ENCODE measurements around the gene SLC7A7. TPM values are rescaled to one million over a fixed set of nuclear protein-coding genes. Genes with fewer than 3 reads are reported as not detected.
A peak's percentile ranks its signal among the peaks of the same experiment; 100 is the strongest.

Gene SLC7A7
- polyA plus RNA-seq, 3 donors: 262 to 425 (median 371) TPM

DNA sequence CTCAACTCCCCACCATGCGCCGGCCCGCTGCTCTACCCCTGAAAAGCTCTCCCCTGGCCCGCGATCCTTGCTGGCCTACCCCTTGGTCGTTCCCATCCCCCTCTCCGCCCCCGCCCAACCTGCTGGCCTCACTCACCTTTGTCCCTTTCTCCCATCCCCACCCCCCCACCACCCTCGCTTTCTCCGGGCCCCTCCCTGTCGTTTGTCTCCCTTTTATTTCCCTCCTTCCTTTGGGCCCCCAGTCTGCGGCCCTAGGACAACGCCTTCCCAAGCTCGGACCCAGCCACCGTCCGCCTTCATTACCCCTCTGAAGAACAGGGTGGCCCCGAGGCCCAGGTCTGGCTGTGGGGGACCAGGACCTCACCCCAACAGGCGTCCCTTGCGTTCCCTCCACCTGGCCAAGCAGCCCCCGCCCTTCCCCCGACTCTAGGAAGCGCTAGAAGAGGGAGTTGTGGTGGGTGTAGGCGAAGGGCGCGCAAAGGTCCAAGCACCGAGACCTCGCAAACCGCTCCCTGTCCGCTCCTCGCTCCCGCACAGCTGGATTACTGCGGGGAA is 6.9 kb upstream of the SLC7A7 start:
- peak overlapping the region; percentile 77 to 84 for H3K4me3 Mint-ChIP-seq
- peak overlapping the region; percentile 27 to 75 (median 49) for H3K4me3 ChIP-seq (replicated peaks in 1 of 3; ENCODE audit: low read depth in 2 of 3, low read length in 3 of 3)
- peak overlapping the region; percentile 69 to 94 (median 91) for H3K27ac Mint-ChIP-seq
- H4K20me1 ChIP-seq (ENCODE audit: insufficient read depth, low read length): no peaks in the 10 kb centered on the region
- H3K27me3 Mint-ChIP-seq (ENCODE audit: low read depth in 3 of 3): peaks cover 0 to 9% (median 6%) of the 10 kb centered on the region in 3 donors
- peak overlapping the region; percentile 81 for H3K4me2 ChIP-seq (replicated peaks; ENCODE audit: extremely low read depth, low read length, poor library complexity, severe bottlenecking)
- H3K36me3 ChIP-seq (replicated peaks in 1 of 2; ENCODE audit: control insufficient read depth in 1 of 2, insufficient read depth in 2 of 2, low read length in 2 of 2): no peaks in the 10 kb centered on the region
- H3K79me2 ChIP-seq (ENCODE audit: insufficient read depth, low read length): no peaks in the 10 kb centered on the region
- H3K9ac ChIP-seq (ENCODE audit: insufficient read depth, low read length, poor library complexity, severe bottlenecking): peak overlapping the region; percentile 72
- no peaks in the 10 kb centered on the region for H3K9me3 ChIP-seq (replicated peaks in 1 of 2; ENCODE audit: control insufficient read depth in 1 of 2, insufficient read depth in 1 of 2, low read length in 2 of 2)
- TF ChIP-seq, protein P1, sequence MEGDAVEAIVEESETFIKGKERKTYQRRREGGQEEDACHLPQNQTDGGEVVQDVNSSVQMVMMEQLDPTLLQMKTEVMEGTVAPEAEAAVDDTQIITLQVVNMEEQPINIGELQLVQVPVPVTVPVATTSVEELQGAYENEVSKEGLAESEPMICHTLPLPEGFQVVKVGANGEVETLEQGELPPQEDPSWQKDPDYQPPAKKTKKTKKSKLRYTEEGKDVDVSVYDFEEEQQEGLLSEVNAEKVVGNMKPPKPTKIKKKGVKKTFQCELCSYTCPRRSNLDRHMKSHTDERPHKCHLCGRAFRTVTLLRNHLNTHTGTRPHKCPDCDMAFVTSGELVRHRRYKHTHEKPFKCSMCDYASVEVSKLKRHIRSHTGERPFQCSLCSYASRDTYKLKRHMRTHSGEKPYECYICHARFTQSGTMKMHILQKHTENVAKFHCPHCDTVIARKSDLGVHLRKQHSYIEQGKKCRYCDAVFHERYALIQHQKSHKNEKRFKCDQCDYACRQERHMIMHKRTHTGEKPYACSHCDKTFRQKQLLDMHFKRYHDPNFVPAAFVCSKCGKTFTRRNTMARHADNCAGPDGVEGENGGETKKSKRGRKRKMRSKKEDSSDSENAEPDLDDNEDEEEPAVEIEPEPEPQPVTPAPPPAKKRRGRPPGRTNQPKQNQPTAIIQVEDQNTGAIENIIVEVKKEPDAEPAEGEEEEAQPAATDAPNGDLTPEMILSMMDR (IDR thresholded peaks at IDR 0.05): no peak
- H3K4me1 ChIP-seq (ENCODE audit: control insufficient read depth in 1 of 2, insufficient read depth in 2 of 2, low read length in 2 of 2): peaks cover 59 to 71% of the 10 kb centered on the region in 2 donors
- no peaks in the 10 kb centered on the region for H3K9me3 Mint-ChIP-seq
- no peaks in the 10 kb centered on the region for H3K27me3 ChIP-seq (ENCODE audit: control insufficient read depth in 2 of 2, insufficient read depth in 2 of 2, low read length in 2 of 2)
- peak overlapping the region; percentile 57 for H2AFZ ChIP-seq (ENCODE audit: insufficient read depth, low read depth, low read length, poor library complexity, severe bottlenecking)
- WGBS (ENCODE audit: insufficient coverage): 71% methylated on average over 19 of the region's 32 CpGs
- H3K4me1 Mint-ChIP-seq: peaks cover 57% of the 10 kb centered on the region
- peak overlapping the region; percentile 53 to 79 for H3K27ac ChIP-seq (ENCODE audit: low read depth in 1 of 2, low read length in 2 of 2)
- no peak for DNase-seq
- peaks cover 2 to 3% of the 10 kb centered on the region in 2 donors for H3K36me3 Mint-ChIP-seq
- intact Hi-C loops (cut with micrococcal nuclease): loop anchor here in 1 of 2 donors (2.0 to 5.0 kb wide), 2 partner anchors 31 to 35 kb away; no protein-coding TSS in a partner anchor

DNA sequence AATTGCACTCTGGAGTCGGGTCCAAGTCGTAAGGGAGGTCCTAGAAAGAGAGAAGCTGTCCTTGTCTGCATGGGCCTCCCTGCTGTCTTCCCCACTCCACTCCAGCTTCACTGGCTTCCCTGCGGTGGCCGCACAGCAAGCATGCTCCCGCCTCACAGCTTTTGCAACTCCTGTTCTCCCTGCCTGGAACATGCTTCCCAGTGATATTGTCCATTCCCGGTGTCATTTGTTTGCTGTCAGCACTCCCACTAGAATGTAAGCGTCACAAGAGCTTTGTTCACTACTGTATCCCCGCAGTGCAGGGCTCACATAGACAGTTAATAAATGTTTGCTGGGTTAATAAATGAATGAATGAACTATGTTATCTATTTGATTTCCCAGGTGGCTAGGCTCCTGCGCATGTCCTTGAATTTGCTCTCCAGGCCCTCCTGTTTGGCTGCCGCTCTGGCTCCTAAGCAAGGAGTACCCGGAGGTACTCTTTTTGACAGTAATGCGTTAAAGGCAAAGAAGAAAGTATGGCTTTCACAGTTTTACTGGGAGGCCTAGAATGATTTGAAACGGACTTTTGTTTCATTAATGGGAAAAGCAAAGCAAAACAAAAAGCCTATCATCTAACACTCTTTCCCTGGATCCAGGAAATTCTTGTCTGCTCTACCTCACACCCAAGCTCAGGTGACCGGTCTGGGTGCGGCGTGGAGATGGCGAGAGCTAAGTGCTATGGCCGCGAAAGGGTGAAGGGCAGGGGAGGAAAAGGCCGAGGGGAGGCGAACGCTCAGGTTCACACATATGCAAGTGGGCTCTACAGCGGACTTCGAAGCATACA is 6.2 kb upstream of the SLC7A7 start:
- Mint-ChIP-seq H3K4me3 (no peak overlapping the region), H3K27ac (peak overlapping the region in 4 of 7 donors; percentile 42 to 66 (median 58)), H3K36me3 (peaks cover 2 to 3% of the 10 kb centered on the region in 2 donors), H3K4me1 (peaks cover 61% of the 10 kb centered on the region), H3K9me3 (no peaks in the 10 kb centered on the region), H3K27me3 (ENCODE audit: low read depth in 3 of 3) (peaks cover 0 to 6% (median 6%) of the 10 kb centered on the region in 3 donors)
- H3K9me3 ChIP-seq (replicated peaks in 1 of 2; ENCODE audit: control insufficient read depth in 1 of 2, insufficient read depth in 1 of 2, low read length in 2 of 2): no peaks in the 10 kb centered on the region
- H3K4me2 ChIP-seq (replicated peaks; ENCODE audit: extremely low read depth, low read length, poor library complexity, severe bottlenecking): no peak overlapping the region
- TF ChIP-seq, protein P1 (IDR thresholded peaks at IDR 0.05): no peak
- no peaks in the 10 kb centered on the region for H3K79me2 ChIP-seq (ENCODE audit: insufficient read depth, low read length)
- H3K9ac ChIP-seq (ENCODE audit: insufficient read depth, low read length, poor library complexity, severe bottlenecking): no peak overlapping the region
- WGBS (ENCODE audit: insufficient coverage): 96% methylated on average over 15 of the region's 24 CpGs
- no peaks in the 10 kb centered on the region for H3K27me3 ChIP-seq (ENCODE audit: control insufficient read depth in 2 of 2, insufficient read depth in 2 of 2, low read length in 2 of 2)
- H4K20me1 ChIP-seq (ENCODE audit: insufficient read depth, low read length): no peaks in the 10 kb centered on the region
- DNase-seq: no peak
- no peak overlapping the region for H3K27ac ChIP-seq (ENCODE audit: low read depth in 1 of 2, low read length in 2 of 2)
- intact Hi-C loops (cut with micrococcal nuclease): loop anchor here in 1 of 2 donors (2.0 to 5.0 kb wide), 2 partner anchors 31 to 34 kb away; no protein-coding TSS in a partner anchor
- H3K4me3 ChIP-seq (replicated peaks in 1 of 3; ENCODE audit: low read depth in 2 of 3, low read length in 3 of 3): no peak overlapping the region
- H3K36me3 ChIP-seq (replicated peaks in 1 of 2; ENCODE audit: control insufficient read depth in 1 of 2, insufficient read depth in 2 of 2, low read length in 2 of 2): no peaks in the 10 kb centered on the region
- peaks cover 65 to 78% of the 10 kb centered on the region in 2 donors for H3K4me1 ChIP-seq (ENCODE audit: control insufficient read depth in 1 of 2, insufficient read depth in 2 of 2, low read length in 2 of 2)
- H2AFZ ChIP-seq (ENCODE audit: insufficient read depth, low read depth, low read length, poor library complexity, severe bottlenecking): no peak overlapping the region

All from CD14-positive monocyte (primary cell).